GM12878 (cell line): ENCODE results near the gene BCOR. TPM values are rescaled to one million over a fixed set of nuclear protein-coding genes. Genes with fewer than 3 reads are reported as not detected.

Experiments used
- ATAC-seq: fragments of 200-7000 bp; cut with Tn5 transposase; 3 replicates; pipeline ENCODE4 v1.9.1; 2020; ENCODE audit warnings: mild to moderate bottlenecking, moderate library complexity
- BruUV-seq: library from RNA; stranded (reverse); fragments of 400-500 nt; replicated peaks from 2 replicates; lab custom pipeline; 2021; lab: Mats Ljungman, UMichigan
- CTCF ChIA-PET: fragments of 300-600 bp; sonication (Branson Sonifier 250); formaldehyde crosslinking; extraction: SDS; loops from one replicate; lab custom pipeline; 2021; ENCODE audit warnings: inconsistent platforms; lab: Yijun Ruan, JAX
- POLR2A ChIA-PET: fragments of 350-600 bp; formaldehyde crosslinking; extraction: SDS; loops from one replicate; lab custom pipeline; 2021; ENCODE audit warnings: inconsistent platforms; lab: Charles Lee
- RAD21 ChIA-PET: fragments of 300-600 bp; sonication (Branson Sonifier 250); formaldehyde crosslinking; loops from one replicate; lab custom pipeline; 2023; ENCODE audit warnings: antibody characterized with exemption; ENCODE audit not compliant: unreplicated experiment; lab: Charles Lee
- SMC1A ChIA-PET: fragments of 300-600 bp; sonication (Branson Sonifier 250); formaldehyde crosslinking; loops from one replicate; lab custom pipeline; 2023; ENCODE audit not compliant: unreplicated experiment, uncharacterized antibody; lab: Charles Lee
- DNase-seq: peaks from one replicate; pipeline ENCODE4 v3.0.0-alpha.2; 2011; ENCODE audit warnings: low read depth, low spot score
- FAIRE-seq: peaks from 3 replicates; lab custom pipeline; 2011; peaks lifted over from hg19 to GRCh38; lab: Jason Lieb, UNC
- H2AFZ ChIP-seq: 2 replicates; pipeline ENCODE4 v1.6.0; 2011; ENCODE audit warnings: low read depth, low read length, control low read depth; ENCODE audit not compliant: control insufficient read depth
- H3K27ac ChIP-seq: 2 replicates; pipeline ENCODE4 v1.5.1; 2011; ENCODE audit warnings: control low read depth; ENCODE audit not compliant: control insufficient read depth, insufficient read depth
- H3K27me3 ChIP-seq, 2 experiments: replicated peaks in 1 of 2; 2 replicates each; pipeline versions ENCODE4 v1.6.0 to v1.6.1; 2011; ENCODE audit warnings: low read length in 1 of 2; ENCODE audit not compliant: control insufficient read depth in 2 of 2, insufficient read depth in 2 of 2
- H3K36me3 ChIP-seq, 2 experiments: 2 replicates each; pipeline ENCODE4 v1.5.1; 2011; ENCODE audit warnings: low read length in 1 of 2; ENCODE audit not compliant: control insufficient read depth in 2 of 2, insufficient read depth in 2 of 2
- H3K4me1 ChIP-seq: 2 replicates; pipeline ENCODE4 v1.6.1; 2011; ENCODE audit warnings: mild to moderate bottlenecking, low read length, moderate library complexity, mixed read lengths; ENCODE audit not compliant: control insufficient read depth, insufficient read depth
- H3K4me2 ChIP-seq: 2 replicates; pipeline ENCODE4 v1.6.0; 2011; ENCODE audit warnings: control low read depth; ENCODE audit not compliant: control insufficient read depth, insufficient read depth
- H3K4me3 ChIP-seq: fragments of 200-600 bp; sonication (generic); 2 replicates; pipeline ENCODE4 v1.5.1; 2016
- H3K79me2 ChIP-seq: 2 replicates; pipeline ENCODE4 v1.6.0; 2011; ENCODE audit warnings: low read length; ENCODE audit not compliant: control insufficient read depth, insufficient read depth
- H3K9ac ChIP-seq: 2 replicates; pipeline ENCODE4 v1.8.0; 2011; ENCODE audit warnings: low read length, control low read depth, mixed read lengths; ENCODE audit not compliant: control insufficient read depth, insufficient read depth
- H3K9me3 ChIP-seq: replicated peaks from 3 replicates; pipeline ENCODE4 v1.5.1; 2011; ENCODE audit warnings: mild to moderate bottlenecking, low read length; ENCODE audit not compliant: control insufficient read depth, insufficient read depth
- H4K20me1 ChIP-seq: 2 replicates; pipeline ENCODE4 v1.6.0; 2011; ENCODE audit not compliant: control insufficient read depth, insufficient read depth
- BHLHE40 ChIP-seq, 2 experiments: fragments of 450-650 bp in 1 of 2; IDR thresholded peaks; 2 replicates each; pipeline ENCODE4 v1.6.1; 2011 to 2017; ENCODE audit warnings: low read depth in 2 of 2, borderline replicate concordance in 1 of 2, improper control_type of control experiment in 1 of 2, low read length in 1 of 2, mild to moderate bottlenecking in 1 of 2
- IKZF1 ChIP-seq: fragments of 450-650 bp; conservative IDR thresholded peaks from 2 replicates; pipeline ENCODE4 v1.6.1; 2017; ENCODE audit warnings: antibody characterized with exemption, mild to moderate bottlenecking
- NKRF ChIP-seq: fragments of 450-650 bp; conservative IDR thresholded peaks from 2 replicates; pipeline ENCODE4 v1.6.1; 2017; ENCODE audit warnings: mild to moderate bottlenecking, moderate library complexity
- NR2C1 ChIP-seq: fragments of 450-650 bp; IDR thresholded peaks from 2 replicates; pipeline ENCODE4 v1.6.1; 2017; ENCODE audit warnings: antibody characterized with exemption, mild to moderate bottlenecking, moderate library complexity
- SMAD5 ChIP-seq: IDR thresholded peaks from 2 replicates; pipeline ENCODE4 v1.6.1; 2016; ENCODE audit warnings: antibody characterized with exemption, low read depth
- WGBS: methylation state at CpG from one replicate; pipeline ENCODE4 v1.1.6; 2016; ENCODE audit warnings: low lambda C conversion rate; ENCODE audit not compliant: insufficient replicate concordance, insufficient coverage; ENCODE audit errors: missing lambda C conversion rate; 5-methylcytosine and 5-hydroxymethylcytosine counted together
- in situ Hi-C: fragments of 300-500 bp; cut with MboI; formaldehyde crosslinking; loops from 9 replicates; pipeline ENCODE4 v1.14.3; 2018; ENCODE audit warnings: mixed read lengths
- intact Hi-C: fragments of 100-400 bp; cut with micrococcal nuclease; formaldehyde crosslinking; loops from one replicate; pipeline ENCODE4 v1.14.2; 2022; ENCODE audit not compliant: unreplicated experiment
- polyA plus RNA-seq, 11 experiments: library from polyadenylated mRNA; depleted of rRNA in 4 of 11; unstranded in 6 of 11; stranded (reverse) in 5 of 11; fragments of >200 nt; fragmentation: Nextera tagmentation in 4 of 11; fragmentation: Illumina TruSeq in 1 of 11; extraction: Ambion mirVana in 4 of 11; extraction: Trizol in 1 of 11; gene quantifications; 1 replicate in 1 of 11; 2 replicates in 10 of 11; pipeline versions ENCODE4 v1.2.1 to v1.2.3, GENCODE V29; 2011 to 2016; ENCODE audit warnings: inconsistent platforms in 2 of 11, missing spikeins in 2 of 11, low read depth in 1 of 11
- total RNA-seq, 4 experiments: library from RNA; depleted of rRNA in 3 of 4; stranded (reverse); fragments of >200 nt in 3 of 4; fragmentation: Illumina TruSeq in 1 of 4; extraction: Trizol in 1 of 4; gene quantifications; 2 replicates each; pipeline versions ENCODE4 v1.2.1 to v1.2.3, GENCODE V29; 2013 to 2021

The BCOR gene
- total and polyA plus RNA-seq, 10 of the 15 experiments (the other 5 are each of a cell fraction or from before 2014, with no cell fraction given) = 5.1 to 16.4 (median 10.1) TPM

DNA sequence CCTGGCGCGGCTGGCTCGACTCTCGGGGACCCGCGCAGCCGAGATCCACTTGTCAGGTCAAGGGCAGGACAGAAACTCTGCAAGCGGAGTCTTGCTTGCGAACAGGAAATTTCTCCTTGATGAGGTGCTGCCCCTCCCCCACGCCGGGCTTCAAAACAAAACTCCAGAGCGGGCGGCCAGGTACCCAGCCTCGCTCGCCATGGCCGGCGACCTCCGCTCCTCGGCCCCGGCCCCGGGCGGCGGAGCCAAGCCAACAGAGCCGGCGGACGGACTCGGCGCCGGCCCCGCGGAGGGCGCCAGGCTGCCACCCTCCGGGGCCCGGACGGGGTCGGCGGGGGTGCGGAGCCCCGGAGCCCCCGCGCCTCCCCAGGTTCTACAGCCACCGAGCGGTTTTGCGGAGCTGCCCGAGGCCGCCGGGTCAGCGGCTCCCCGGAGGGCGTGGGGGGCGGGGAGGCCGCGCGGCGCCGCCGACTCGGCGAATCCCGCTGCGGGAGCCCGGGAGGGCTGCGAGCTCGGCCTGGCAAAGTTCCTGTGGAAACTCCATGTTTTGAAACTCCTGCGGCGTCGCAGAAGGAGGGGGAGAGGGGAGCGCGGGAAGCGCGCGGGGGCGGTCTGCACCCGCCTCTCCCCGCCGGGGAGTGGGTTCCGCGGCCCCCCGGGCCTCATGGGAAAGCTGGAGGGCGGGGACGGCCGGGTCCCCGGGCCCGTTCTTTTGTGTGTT, 11.7 kb upstream of the BCOR start:
- BruUV-seq = no TSS peak
- intact Hi-C loops = no loop called here
- ATAC-seq (no peak), DNase-seq (no peak), FAIRE-seq (no peak)
- POLR2A ChIA-PET = no interaction called here
- Histone ChIP-seq H3K4me2 (peak overlapping the region; percentile 40; the same call in 1 of the 2 replicates), H3K27ac (no peak overlapping the region), H3K4me3 (peak overlapping the region; percentile 36; the same call in 1 of the 2 replicates), H3K4me1 (peaks cover 11% of the 10 kb centered on the region; the same call in 1 of the 2 replicates), H3K79me2 (peaks cover 4% of the 10 kb centered on the region), H3K9me3 (no peaks in the 10 kb centered on the region; the same call in 1 of the 3 replicates), H4K20me1 (no peaks in the 10 kb centered on the region; the same call in 1 of the 2 replicates), H2AFZ (no peak overlapping the region), H3K9ac (no peak overlapping the region; the same call in 1 of the 2 replicates), H3K36me3 (no peaks in the 10 kb centered on the region), H3K27me3 (no peaks in the 10 kb centered on the region; a peak in 1 of 4 replicates)
- TF ChIP-seq SMAD5 (no peak), BHLHE40 (IDR thresholded peaks at IDR 0.05; ENCODE audit: borderline replicate concordance in 1 of 2, low read depth in 2 of 2, low read length in 1 of 2) (no peak), NR2C1 (no peak), IKZF1 (0 out of 2 replicates have a peak, but pooled peaks have one; percentile 12), NKRF (no peak)
- WGBS = 40% methylated on average over 42 of the region's 84 CpGs
- in situ Hi-C loops = no loop called here
- SMC1A ChIA-PET = interaction anchor here (1.0 kb wide), 1 partner anchor 44 kb away, joined by 3 read pairs; no protein-coding TSS in a partner anchor
- CTCF ChIA-PET = no interaction called here
- RAD21 ChIA-PET = no interaction called here
